ENCODE data around the gene HECW1.

- TF ChIP-seq POLR2A (IDR thresholded peaks at IDR 0.05; ENCODE audit: control extremely low read depth in 1 of 2, low read depth in 2 of 2, low read length in 2 of 2) = no peak
- no peak for TF ChIP-seq MAFK (IDR thresholded peaks at IDR 0.05; ENCODE audit: low read depth, low read length)
- TF ChIP-seq MAX (IDR thresholded peaks at IDR 0.05) = no peak
- no peak for TF ChIP-seq TAF1 (IDR thresholded peaks at IDR 0.05; ENCODE audit: low read depth, low read length)
- TF ChIP-seq CTCF (IDR thresholded peaks at IDR 0.05; ENCODE audit: control extremely low read depth in 1 of 3, insufficient read depth in 1 of 3, low read depth in 1 of 3, low read length in 3 of 3) = no peak
- no peak for TF ChIP-seq POLR2AphosphoS5 (IDR thresholded peaks at IDR 0.05; ENCODE audit: low read depth, low read length)
- no peak for TF ChIP-seq ZNF274 (IDR thresholded peaks at IDR 0.05; ENCODE audit: borderline replicate concordance, extremely low read depth, low read length)
- TF ChIP-seq EP300 (IDR thresholded peaks at IDR 0.05; ENCODE audit: borderline replicate concordance in 1 of 2, low read depth in 2 of 2, low read length in 2 of 2) = no peak
- TF ChIP-seq TAF7 (optimal IDR thresholded peaks at IDR 0.05; ENCODE audit: borderline replicate concordance, low read depth, low read length) = no peak
- TF ChIP-seq JUN (IDR thresholded peaks at IDR 0.05; ENCODE audit: low read depth, low read length) = no peak
- TF ChIP-seq EZH2 (IDR thresholded peaks at IDR 0.05; ENCODE audit: low read depth, low read length, severe bottlenecking) = no peak
- no peak for TF ChIP-seq CBX8 (IDR thresholded peaks at IDR 0.05; ENCODE audit: borderline replicate concordance, low read depth, low read length)
Observed at GRCh38 chr7:43096875-43097274, 15.6 kb upstream of the HECW1 start.

All from H1 (cell line).